GM12873 (cell line): ENCODE results near the gene DYNLT1.

Experiments
- TF ChIP-seq, protein P1 (sequence below): IDR thresholded peaks from 2 replicates; pipeline ENCODE4 v1.5.1; 2012; ENCODE audit warnings: low read depth, mild to moderate bottlenecking, moderate library complexity, low read length, control low read depth; ENCODE audit not compliant: insufficient read depth; ENCODE audit errors: missing control alignments

Gene DYNLT1

DNA sequence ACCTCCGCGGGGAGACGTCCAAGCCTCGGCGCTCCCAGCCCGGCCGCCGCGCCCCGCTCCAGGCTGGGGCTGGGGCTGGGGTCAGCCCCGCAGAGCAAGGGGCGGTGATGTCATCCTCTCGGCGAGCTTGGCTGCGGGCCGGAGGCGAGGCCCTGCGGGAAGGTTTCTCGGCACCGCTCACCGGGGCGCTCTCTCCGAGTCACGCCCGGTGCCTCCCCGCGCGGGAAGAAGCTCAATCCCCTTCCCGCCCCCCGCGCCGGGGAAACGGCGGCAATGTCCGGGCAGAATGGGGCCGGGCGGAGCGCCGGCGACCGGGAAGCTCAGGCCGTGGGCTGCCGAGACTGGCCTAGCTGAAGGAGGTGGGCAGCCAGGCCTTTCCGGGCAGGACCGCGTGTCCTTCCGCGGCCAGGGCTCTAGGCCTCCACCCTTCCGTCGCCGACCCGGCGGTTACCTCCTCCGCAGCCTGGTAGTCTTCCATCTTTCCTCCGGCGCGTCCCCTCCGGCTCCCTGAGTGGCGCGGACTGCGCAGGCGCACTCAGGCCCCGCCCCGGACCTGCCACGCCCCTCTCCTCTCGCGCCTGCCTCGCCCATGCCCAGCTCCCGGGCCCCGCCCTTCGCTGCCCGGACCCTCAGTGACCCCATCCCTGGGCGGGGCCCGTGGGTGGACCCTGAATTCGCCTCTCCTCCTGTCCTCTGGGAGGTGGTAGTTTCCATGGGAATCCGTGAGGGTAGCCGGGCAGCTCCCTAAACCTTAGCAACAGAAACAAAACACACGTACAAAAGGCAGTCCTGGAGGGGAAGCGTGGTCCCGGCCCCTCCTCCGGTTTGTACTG lies at the start of gene DYNLT1:
DYNLT1 (minus strand) TSS at position 513 of the 833 bp plus-strand sequence; CDS start at position 478, 35 bp downstream.
- TF ChIP-seq, protein P1, sequence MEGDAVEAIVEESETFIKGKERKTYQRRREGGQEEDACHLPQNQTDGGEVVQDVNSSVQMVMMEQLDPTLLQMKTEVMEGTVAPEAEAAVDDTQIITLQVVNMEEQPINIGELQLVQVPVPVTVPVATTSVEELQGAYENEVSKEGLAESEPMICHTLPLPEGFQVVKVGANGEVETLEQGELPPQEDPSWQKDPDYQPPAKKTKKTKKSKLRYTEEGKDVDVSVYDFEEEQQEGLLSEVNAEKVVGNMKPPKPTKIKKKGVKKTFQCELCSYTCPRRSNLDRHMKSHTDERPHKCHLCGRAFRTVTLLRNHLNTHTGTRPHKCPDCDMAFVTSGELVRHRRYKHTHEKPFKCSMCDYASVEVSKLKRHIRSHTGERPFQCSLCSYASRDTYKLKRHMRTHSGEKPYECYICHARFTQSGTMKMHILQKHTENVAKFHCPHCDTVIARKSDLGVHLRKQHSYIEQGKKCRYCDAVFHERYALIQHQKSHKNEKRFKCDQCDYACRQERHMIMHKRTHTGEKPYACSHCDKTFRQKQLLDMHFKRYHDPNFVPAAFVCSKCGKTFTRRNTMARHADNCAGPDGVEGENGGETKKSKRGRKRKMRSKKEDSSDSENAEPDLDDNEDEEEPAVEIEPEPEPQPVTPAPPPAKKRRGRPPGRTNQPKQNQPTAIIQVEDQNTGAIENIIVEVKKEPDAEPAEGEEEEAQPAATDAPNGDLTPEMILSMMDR: no peak

DNA sequence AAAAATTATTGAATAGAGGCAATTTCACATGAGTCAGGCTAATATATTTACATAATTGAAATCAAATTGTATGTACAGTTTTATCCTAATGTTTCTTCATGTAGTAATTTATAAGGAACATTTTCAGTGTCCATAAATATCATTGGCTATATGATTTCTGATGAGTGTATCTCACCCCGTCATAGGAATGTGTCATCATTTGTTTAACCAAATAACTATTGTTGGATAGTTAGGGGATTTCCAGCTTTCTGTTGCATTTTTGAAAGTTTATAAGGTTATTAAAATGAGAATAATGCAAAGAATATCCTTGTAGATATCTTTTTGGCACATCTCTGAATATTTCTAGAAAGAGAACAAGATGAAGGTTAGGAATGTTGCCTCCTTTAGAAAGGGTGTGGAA lies 44.3 kb upstream of the DYNLT1 start:
- TF ChIP-seq, protein P1: no peak

DNA sequence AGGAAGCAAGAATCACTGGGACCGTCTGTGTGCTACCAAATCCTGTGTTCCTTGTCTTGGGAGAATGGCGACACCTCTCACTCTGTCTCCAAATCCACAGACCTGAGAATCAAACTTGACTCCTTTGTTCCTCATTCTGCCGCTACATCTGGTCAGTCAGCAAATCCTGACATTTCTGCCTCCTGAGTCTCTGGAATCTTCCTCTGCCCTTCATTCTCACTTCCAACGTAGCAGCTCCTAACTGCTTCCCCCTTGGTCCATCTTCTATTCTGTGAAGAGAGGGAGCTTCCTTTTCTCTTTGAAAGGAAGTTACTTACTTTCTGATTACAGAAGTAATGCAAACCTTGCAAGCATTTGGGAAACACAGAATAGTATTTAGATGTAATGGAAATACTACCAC lies 43.0 kb upstream of the DYNLT1 start:
- TF ChIP-seq, protein P1: no peak

DNA sequence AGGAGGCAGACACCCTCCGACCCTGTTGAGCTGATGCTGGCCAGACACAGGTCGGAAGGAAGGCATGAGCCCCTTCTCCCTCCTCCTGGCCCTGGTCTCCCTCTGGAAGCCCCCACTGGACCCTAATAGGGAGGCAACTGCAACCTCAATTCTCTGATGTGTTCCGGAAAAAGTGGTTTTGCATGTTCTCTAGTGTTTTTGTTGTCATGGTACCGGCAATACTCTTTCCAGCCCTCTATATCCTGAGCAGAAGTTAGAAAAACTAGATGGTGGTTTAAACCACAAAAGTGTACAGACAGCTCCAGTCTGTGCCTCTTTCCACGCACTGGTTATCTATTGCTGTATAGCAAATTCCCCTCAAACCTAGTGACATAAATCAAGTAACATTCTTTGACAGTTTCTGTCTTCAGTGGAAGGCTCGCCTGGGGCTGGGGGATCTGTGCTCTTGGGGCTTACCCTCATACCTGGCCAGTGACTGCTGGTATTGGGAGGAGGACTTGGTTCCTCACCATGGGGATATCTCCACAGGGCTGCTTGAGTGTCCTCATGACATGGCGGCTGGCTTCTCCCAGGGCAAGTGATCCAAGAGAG lies 42.3 kb upstream of the DYNLT1 start:
- TF ChIP-seq, protein P1: no peak

DNA sequence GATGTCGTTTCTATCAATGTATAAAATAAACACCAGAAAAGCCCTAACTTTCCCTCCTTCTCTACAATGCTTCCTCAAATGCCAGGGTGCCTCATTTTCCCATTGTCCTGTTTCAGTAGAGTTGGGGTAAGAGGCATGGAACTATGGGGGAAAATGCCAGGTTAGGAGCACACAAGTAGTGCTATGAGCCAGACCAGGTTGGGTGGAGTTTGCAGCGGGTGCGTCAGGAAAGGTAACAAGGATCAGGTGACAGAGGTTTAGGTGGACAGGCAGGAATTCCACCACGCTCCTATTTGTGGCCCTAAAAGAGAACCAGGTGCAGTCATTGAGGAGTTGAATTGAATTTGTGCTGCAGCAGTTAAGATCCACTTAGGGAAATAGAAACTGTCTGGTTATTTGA lies 41.8 kb upstream of the DYNLT1 start:
- TF ChIP-seq, protein P1: no peak

DNA sequence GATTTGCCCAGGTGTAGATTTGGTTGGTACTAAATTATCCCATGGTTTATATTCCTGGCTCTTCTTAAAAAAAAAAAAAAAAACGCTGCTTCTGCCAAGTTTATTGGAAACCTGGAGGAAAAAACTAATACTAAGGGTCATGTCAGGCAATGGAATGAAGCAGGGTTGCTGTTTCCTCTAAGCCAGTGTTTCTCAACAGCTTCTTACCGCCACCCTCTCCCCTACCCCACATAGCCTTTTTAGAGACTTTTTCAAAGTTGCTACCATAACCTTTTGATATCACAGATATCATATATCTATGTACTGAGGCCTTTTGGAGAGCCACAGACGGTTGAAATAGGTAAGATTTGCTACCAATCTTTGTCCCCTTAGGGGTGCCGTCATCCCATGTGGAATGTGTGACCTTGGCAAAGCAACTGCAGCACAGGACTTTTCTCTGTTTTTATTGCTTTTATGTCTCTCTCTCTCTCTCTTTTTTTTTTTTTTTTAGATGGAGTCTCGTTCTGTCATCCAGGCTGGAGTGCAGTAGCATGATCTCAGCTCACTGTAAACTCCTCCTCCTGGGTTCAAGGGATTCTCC lies 40.3 kb upstream of the DYNLT1 start:
- TF ChIP-seq, protein P1: no peak

DNA sequence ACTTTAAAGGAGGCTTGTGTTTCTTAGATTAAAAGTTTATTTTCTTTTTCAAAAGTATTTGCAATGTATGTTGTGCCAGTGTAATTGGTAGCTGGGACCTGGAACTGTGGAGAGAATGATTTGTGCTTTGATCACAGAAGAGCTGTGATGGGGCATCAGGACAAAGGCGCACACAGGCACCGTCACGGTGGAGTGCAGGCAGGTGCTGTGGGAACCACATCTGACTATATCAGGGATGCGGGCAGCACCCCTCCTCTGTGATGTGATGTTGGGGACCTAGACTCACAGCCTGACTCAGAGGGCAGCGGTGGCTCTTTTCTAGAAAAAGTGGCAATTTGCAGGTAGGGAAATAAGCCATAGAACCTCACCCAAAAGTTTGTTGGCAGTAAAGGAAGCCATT lies 39.8 kb upstream of the DYNLT1 start:
- TF ChIP-seq, protein P1: no peak
